ENCODE measurements around the gene FLT3LG.

FLT3LG gene

GRCh38 chr19:49473868-49474541 lies at the start of gene FLT3LG:
Gene FLT3LG (plus strand): TSS chr19:49474215. CDS start chr19:49474640, 425 bp downstream.
- DNase-seq (ENCODE audit: low read depth): peak; percentile 62

- DNase-seq (ENCODE audit: low read depth): no peak
Observed at GRCh38 chr19:49425178-49425577, 48.8 kb upstream of the FLT3LG start, which contains the start of gene GFY. Gene GFY (plus strand): TSS chr19:49425388. CDS start chr19:49426431, 1,043 bp downstream.

- no peak for DNase-seq (ENCODE audit: low read depth)
Observed at GRCh38 chr19:49425922-49426592, 48.0 kb upstream of the FLT3LG start.

GRCh38 chr19:49427339-49427738 lies 46.7 kb upstream of the FLT3LG start:
- no peak for DNase-seq (ENCODE audit: low read depth)

GRCh38 chr19:49427855-49428546 lies 46.0 kb upstream of the FLT3LG start:
- DNase-seq (ENCODE audit: low read depth): no peak

GRCh38 chr19:49428547-49429451 lies 45.2 kb upstream of the FLT3LG start:
- DNase-seq (ENCODE audit: low read depth): no peak

- no peak for DNase-seq (ENCODE audit: low read depth)
Observed at GRCh38 chr19:49430172-49430677, 43.8 kb upstream of the FLT3LG start.

- DNase-seq (ENCODE audit: low read depth): no peak
Observed at GRCh38 chr19:49430678-49431329, 43.2 kb upstream of the FLT3LG start.

- no peak for DNase-seq (ENCODE audit: low read depth)
Observed at GRCh38 chr19:49431330-49431749, 42.7 kb upstream of the FLT3LG start.

GRCh38 chr19:49432141-49433073 lies 41.6 kb upstream of the FLT3LG start:
- no peak for DNase-seq (ENCODE audit: low read depth)

- DNase-seq (ENCODE audit: low read depth): no peak
Observed at GRCh38 chr19:49433240-49433901, 40.6 kb upstream of the FLT3LG start.

- no peak for DNase-seq (ENCODE audit: low read depth)
Observed at GRCh38 chr19:49434907-49435583, 39.0 kb upstream of the FLT3LG start.

- DNase-seq (ENCODE audit: low read depth): no peak
Observed at GRCh38 chr19:49435670-49436069, 38.3 kb upstream of the FLT3LG start.

GRCh38 chr19:49436381-49437017 lies 37.5 kb upstream of the FLT3LG start:
- no peak for DNase-seq (ENCODE audit: low read depth)

GRCh38 chr19:49437231-49437630 lies 36.8 kb upstream of the FLT3LG start:
- DNase-seq (ENCODE audit: low read depth): no peak

- DNase-seq (ENCODE audit: low read depth): no peak
Observed at GRCh38 chr19:49438261-49438660, 35.8 kb upstream of the FLT3LG start.

GRCh38 chr19:49439836-49440235 lies 34.2 kb upstream of the FLT3LG start:
- no peak for DNase-seq (ENCODE audit: low read depth)

- DNase-seq (ENCODE audit: low read depth): no peak
Observed at GRCh38 chr19:49440439-49441209, 33.4 kb upstream of the FLT3LG start.

Measured in fibroblast of the conjunctiva (primary cell).